GM21447 (cell line): ENCODE measurements around the gene MAP6.
"Not testable (repeated sequence)": the region's sequence is repeated elsewhere in the genome, so short reads cannot be mapped to it uniquely, and the experiment has no call there.

ENCODE experiments used
- ATAC-seq: cut with Tn5 transposase; IDR thresholded peaks from one replicate; pipeline ENCODE4 v1.9.1; 2021; ENCODE audit not compliant: unreplicated experiment

MAP6 gene

GRCh38 chr11:75668451-75669297 lies at the start of gene MAP6:
TSS of gene MAP6 (minus strand) at chr11:75669038. CDS start at chr11:75668369, 669 bp downstream.
- ATAC-seq: no peak

- no peak for ATAC-seq
Measured at GRCh38 chr11:75717608-75718418, 49.0 kb upstream of the MAP6 start, which contains the start of gene MOGAT2. TSS of gene MOGAT2 (plus strand) at chr11:75717838. CDS start at chr11:75717889, 51 bp downstream.

GRCh38 chr11:75716659-75717058 lies 47.8 kb upstream of the MAP6 start:
- ATAC-seq: no peak

- ATAC-seq: no peak
Measured at GRCh38 chr11:75715688-75716087, 46.9 kb upstream of the MAP6 start.

GRCh38 chr11:75714211-75714610 lies 45.4 kb upstream of the MAP6 start:
- ATAC-seq: no peak

GRCh38 chr11:75706260-75706729 lies 37.5 kb upstream of the MAP6 start:
- no peak for ATAC-seq

- no peak for ATAC-seq
Measured at GRCh38 chr11:75705541-75705940, 36.7 kb upstream of the MAP6 start.

- no peak for ATAC-seq
Measured at GRCh38 chr11:75703695-75704237, 34.9 kb upstream of the MAP6 start.

GRCh38 chr11:75700940-75701339 lies 32.1 kb upstream of the MAP6 start:
- ATAC-seq: no peak

- no peak for ATAC-seq
Measured at GRCh38 chr11:75697906-75698581, 29.2 kb upstream of the MAP6 start.

GRCh38 chr11:75691804-75692203 lies 23.0 kb upstream of the MAP6 start:
- ATAC-seq: no peak

GRCh38 chr11:75689863-75690609 lies 21.2 kb upstream of the MAP6 start:
- ATAC-seq: peak; percentile 73

- ATAC-seq: not testable (repeated sequence)
Measured at GRCh38 chr11:75683856-75684255, 15.0 kb upstream of the MAP6 start.

- ATAC-seq: no peak
Measured at GRCh38 chr11:75679566-75679965, 10.7 kb upstream of the MAP6 start.

- ATAC-seq: no peak
Measured at GRCh38 chr11:75678620-75679259, 9.9 kb upstream of the MAP6 start.

GRCh38 chr11:75677909-75678308 lies 9.1 kb upstream of the MAP6 start:
- ATAC-seq: no peak

- ATAC-seq: no peak
Measured at GRCh38 chr11:75677275-75677674, 8.4 kb upstream of the MAP6 start.

- ATAC-seq: no peak
Measured at GRCh38 chr11:75673977-75674582, 5.2 kb upstream of the MAP6 start.

GRCh38 chr11:75667831-75668450 lies 897 bp downstream of the MAP6 start:
- ATAC-seq: no peak
